H1 (cell line): ENCODE measurements around the gene ZDHHC1. TPM values are rescaled to one million over a fixed set of nuclear protein-coding genes. Genes with fewer than 3 reads are reported as not detected.

Experiments
- CTCF ChIA-PET: fragments of 300-600 bp; sonication (Branson Sonifier 250); formaldehyde crosslinking; loops from one replicate; lab custom pipeline; 2021; ENCODE audit not compliant: partially characterized antibody; lab: Charles Lee
- POLR2A ChIA-PET: fragments of 300-600 bp; sonication (Branson Sonifier 250); formaldehyde crosslinking; loops from one replicate; lab custom pipeline; 2021; ENCODE audit warnings: inconsistent platforms; ENCODE audit not compliant: partially characterized antibody; lab: Charles Lee
- DNase-seq, 2 experiments: peaks; one replicate each; pipeline versions ENCODE4 v3.0.0 to v3.0.0-alpha.2; 2010 to 2022; ENCODE audit warnings: low spot score in 2 of 2, low read depth in 1 of 2, mixed read lengths in 1 of 2
- FAIRE-seq: peaks from 2 replicates; lab custom pipeline; 2011; peaks lifted over from hg19 to GRCh38; lab: Jason Lieb, UNC
- H2AFZ ChIP-seq: 2 replicates; pipeline ENCODE4 v1.8.1; 2012; ENCODE audit warnings: low read length, inconsistent platforms
- H2AK5ac ChIP-seq: 2 replicates; pipeline ENCODE4 v1.6.1; 2013; ENCODE audit warnings: low read depth, low read length
- H2BK120ac ChIP-seq: replicated peaks from 2 replicates; pipeline ENCODE3; 2013; ENCODE audit warnings: low read depth, low read length, inconsistent platforms
- H2BK12ac ChIP-seq: 2 replicates; pipeline ENCODE4 v1.6.1; 2013; ENCODE audit warnings: low read depth, low read length
- H2BK15ac ChIP-seq: 2 replicates; pipeline ENCODE4 v1.6.1; 2013; ENCODE audit warnings: low read length
- H2BK20ac ChIP-seq: 2 replicates; pipeline ENCODE4 v1.6.1; 2013; ENCODE audit warnings: low read length
- H2BK5ac ChIP-seq: 2 replicates; pipeline ENCODE4 v1.6.1; 2013; ENCODE audit warnings: low read depth, low read length
- H3K14ac ChIP-seq: 2 replicates; pipeline ENCODE4 v1.6.1; 2013; ENCODE audit warnings: inconsistent platforms; ENCODE audit not compliant: insufficient read length
- H3K18ac ChIP-seq: 2 replicates; pipeline ENCODE4 v1.6.1; 2013; ENCODE audit warnings: low read length; ENCODE audit errors: extremely low read depth
- H3K23ac ChIP-seq: 2 replicates; pipeline ENCODE4 v1.6.1; 2013; ENCODE audit warnings: inconsistent platforms; ENCODE audit not compliant: insufficient read length
- H3K23me2 ChIP-seq: 2 replicates; pipeline ENCODE4 v1.6.1; 2013; ENCODE audit warnings: low read depth, low read length
- H3K27ac ChIP-seq: 2 replicates; pipeline ENCODE4 v1.6.1; 2011; ENCODE audit warnings: low read depth, low read length, inconsistent platforms
- H3K27me3 ChIP-seq, 4 experiments: replicated peaks in 1 of 4; 1 replicate in 1 of 4; 2 replicates in 3 of 4; pipeline versions ENCODE4 v1.6.1 to v1.8.1; 2011 to 2013; ENCODE audit warnings: low read length in 3 of 4, mild to moderate bottlenecking in 3 of 4, inconsistent platforms in 2 of 4, mixed read lengths in 2 of 4, moderate library complexity in 1 of 4; ENCODE audit not compliant: control insufficient read depth in 3 of 4, insufficient read depth in 3 of 4; ENCODE audit errors: extremely low read depth in 1 of 4
- H3K36me3 ChIP-seq, 4 experiments: 2 replicates each; pipeline versions ENCODE4 v1.6.1 to v1.8.1; 2011 to 2013; ENCODE audit warnings: mild to moderate bottlenecking in 4 of 4, low read length in 3 of 4, moderate library complexity in 2 of 4, control low read depth in 1 of 4, inconsistent platforms in 1 of 4; ENCODE audit not compliant: insufficient read depth in 4 of 4, control insufficient read depth in 2 of 4
- H3K4ac ChIP-seq: replicated peaks from 2 replicates; pipeline ENCODE3; 2013; ENCODE audit warnings: low read length, low read depth, mixed read lengths, inconsistent platforms; ENCODE audit not compliant: insufficient read length
- H3K4me1 ChIP-seq, 4 experiments: replicated peaks in 1 of 4; 1 replicate in 1 of 4; 2 replicates in 3 of 4; pipeline versions ENCODE4 v1.6.1 to v1.8.1; 2011 to 2013; ENCODE audit warnings: low read length in 3 of 4, inconsistent platforms in 2 of 4, mixed read lengths in 1 of 4; ENCODE audit not compliant: insufficient read depth in 4 of 4, control insufficient read depth in 3 of 4
- H3K4me2 ChIP-seq, 2 experiments: 2 replicates each; pipeline versions ENCODE4 v1.6.1 to v1.8.1; 2011 to 2013; ENCODE audit warnings: low read depth in 2 of 2, low read length in 2 of 2, control low read depth in 1 of 2, inconsistent platforms in 1 of 2, mild to moderate bottlenecking in 1 of 2; ENCODE audit not compliant: insufficient read depth in 1 of 2
- H3K4me3 ChIP-seq, 4 experiments: fragments of 200-600, 300-600 bp in 1 of 4; sonication (generic), shearing (Covaris generic), sonication (Bioruptor Twin) in 1 of 4; 2 replicates each; pipeline versions ENCODE4 v1.5.1 to v1.8.1; 2011 to 2016; ENCODE audit warnings: low read length in 4 of 4, low read depth in 3 of 4, control low read depth in 2 of 4, inconsistent platforms in 2 of 4, mild to moderate bottlenecking in 2 of 4, mixed read lengths in 1 of 4, moderate library complexity in 1 of 4; ENCODE audit not compliant: insufficient read depth in 2 of 4; ENCODE audit errors: extremely low read depth in 1 of 4
- H3K56ac ChIP-seq: replicated peaks from 2 replicates; pipeline ENCODE3; 2013; ENCODE audit warnings: low read depth, mild to moderate bottlenecking, mixed read lengths, low read length, inconsistent platforms; ENCODE audit not compliant: insufficient read length
- H3K79me1 ChIP-seq: 2 replicates; pipeline ENCODE4 v1.6.1; 2013; ENCODE audit warnings: low read depth, low read length, control low read depth
- H3K79me2 ChIP-seq, 2 experiments: 2 replicates each; pipeline versions ENCODE4 v1.6.1 to v1.8.1; 2012 to 2013; ENCODE audit warnings: low read length in 2 of 2, mild to moderate bottlenecking in 2 of 2, inconsistent platforms in 1 of 2; ENCODE audit not compliant: insufficient read depth in 2 of 2, control insufficient read depth in 1 of 2
- H3K9ac ChIP-seq, 4 experiments: replicated peaks in 1 of 4; 1 replicate in 1 of 4; 2 replicates in 3 of 4; pipeline versions ENCODE4 v1.6.1 to v1.8.1; 2011 to 2013; ENCODE audit warnings: low read depth in 3 of 4, low read length in 3 of 4, control low read depth in 2 of 4, mild to moderate bottlenecking in 2 of 4, moderate library complexity in 2 of 4, inconsistent platforms in 1 of 4; ENCODE audit errors: extremely low read depth in 1 of 4
- H3K9me3 ChIP-seq, 2 experiments: 2 replicates each; pipeline versions ENCODE4 v1.6.1 to v1.8.1; 2012 to 2013; ENCODE audit warnings: mild to moderate bottlenecking in 2 of 2, moderate library complexity in 2 of 2, control low read depth in 1 of 2, inconsistent platforms in 1 of 2, low read depth in 1 of 2, low read length in 1 of 2, mixed read lengths in 1 of 2; ENCODE audit not compliant: insufficient read depth in 2 of 2
- H4K20me1 ChIP-seq, 2 experiments: replicated peaks in 1 of 2; 2 replicates each; pipeline versions ENCODE3 to v1.8.1; 2011 to 2013; ENCODE audit warnings: inconsistent platforms in 2 of 2, low read length in 2 of 2, mild to moderate bottlenecking in 1 of 2; ENCODE audit not compliant: insufficient read depth in 2 of 2, control insufficient read depth in 1 of 2
- H4K5ac ChIP-seq: 2 replicates; pipeline ENCODE4 v1.6.1; 2013; ENCODE audit warnings: low read length, low read depth, mixed read lengths, inconsistent platforms; ENCODE audit not compliant: insufficient read length
- H4K8ac ChIP-seq: 2 replicates; pipeline ENCODE4 v1.8.0; 2013; ENCODE audit warnings: mild to moderate bottlenecking, moderate library complexity, low read length, inconsistent platforms; ENCODE audit not compliant: insufficient read depth; ENCODE audit errors: extremely low read depth
- H4K91ac ChIP-seq: replicated peaks from 2 replicates; pipeline ENCODE3; 2013; ENCODE audit warnings: low read length, mixed read lengths, inconsistent platforms; ENCODE audit not compliant: insufficient read length
- CTBP2 ChIP-seq: IDR thresholded peaks from 2 replicates; pipeline ENCODE4 v1.7.0; 2011; ENCODE audit warnings: borderline replicate concordance, mild to moderate bottlenecking, moderate library complexity, mixed read lengths, low read length; ENCODE audit not compliant: insufficient read depth, insufficient read length
- KDM4A ChIP-seq: IDR thresholded peaks from one replicate; pipeline ENCODE4 v1.7.1; 2012; ENCODE audit warnings: low read depth, mild to moderate bottlenecking, moderate library complexity, low read length, inconsistent platforms; ENCODE audit not compliant: severe bottlenecking
- WGBS, 2 experiments: shearing (Covaris generic) in 1 of 2; methylation state at CpG; one replicate each; pipeline versions ENCODE4 v1.1.6 to v1.1.7; 2013 to 2015; ENCODE audit warnings: low lambda C conversion rate in 2 of 2, mixed read lengths in 2 of 2, inconsistent platforms in 1 of 2, low coverage in 1 of 2, missing lambda C conversion rate in 1 of 2; ENCODE audit not compliant: insufficient replicate concordance in 2 of 2, insufficient coverage in 1 of 2, insufficient read length in 1 of 2; ENCODE audit errors: extremely low coverage in 1 of 2, missing lambda C conversion rate in 1 of 2; 5-methylcytosine and 5-hydroxymethylcytosine counted together
- polyA plus RNA-seq, 7 experiments: library from polyadenylated mRNA; depleted of rRNA in 3 of 7; stranded (reverse) in 5 of 7; unstranded in 2 of 7; fragments of >200 nt in 5 of 7; fragments of 200-250 nt in 2 of 7; gene quantifications; 1 replicate in 5 of 7; 2 replicates in 1 of 7; 4 replicates in 1 of 7; pipeline versions ENCODE4 v1.2.1 to v1.2.3, GENCODE V29; 2011 to 2013; ENCODE audit warnings: missing spikeins in 2 of 7, mixed read lengths in 2 of 7
- total RNA-seq: library from RNA; stranded (reverse); fragmentation: NEBNext Ultra II Directional; extraction: Animal tissue kit (Norgen Biotek cat#: 25700); gene quantifications from 2 replicates; pipeline ENCODE4 v1.2.1, GENCODE V29; 2021

Gene ZDHHC1
- total and polyA plus RNA-seq, 2 of the 8 experiments (the other 6 are each of a cell fraction or from before 2014, with no cell fraction given) = 3.1 to 4.9 TPM

- peak overlapping the region; percentile 32; the same call in 1 of the 2 replicates for H3K18ac ChIP-seq
- TF ChIP-seq KDM4A (peak; percentile 19), CTBP2 (no peak)
- H2BK5ac ChIP-seq = no peak overlapping the region
- no peaks in the 10 kb centered on the region for H3K36me3 ChIP-seq
- H3K23ac ChIP-seq = no peak overlapping the region
- peak overlapping the region; percentile 13 to 58 (median 39); a peak in 7 of 8 replicates for H3K4me3 ChIP-seq
- ChIA-PET CTCF (interaction anchor here (0.9 to 32.4 kb wide), 20 partner anchors 9 to 398 kb away, joined by 3 to 476 read pairs (median 5); partner anchors contain the start of genes KCTD19, LRRC36 and ZDHHC1), POLR2A (interaction anchor here (0.5 to 1.7 kb wide), 4 partner anchors 10 to 183 kb away, joined by 3 to 12 read pairs (median 4); no protein-coding TSS in a partner anchor)
- no peak overlapping the region for H3K56ac ChIP-seq
- no peak overlapping the region for H2BK15ac ChIP-seq
- H3K4me2 ChIP-seq = peak overlapping the region; percentile 56 to 86
- H4K5ac ChIP-seq = no peak overlapping the region
- peaks cover 0 to 35% (median 23%) of the 10 kb centered on the region in 4 experiments; a peak in 6 of 7 replicates for H3K4me1 ChIP-seq
- peak overlapping the region; percentile 11; the same call in 1 of the 2 replicates for H4K8ac ChIP-seq
- no peak overlapping the region for H4K91ac ChIP-seq
- H4K20me1 ChIP-seq = peaks cover 6 to 9% of the 10 kb centered on the region in 2 experiments
- H3K27me3 ChIP-seq = peaks cover 24 to 54% (median 45%) of the 10 kb centered on the region in 4 experiments
- 0 out of 2 replicates have a peak overlapping the region, but pooled peaks have one; percentile 20 for H2BK12ac ChIP-seq
- no peak overlapping the region for H3K14ac ChIP-seq
- DNase-seq (no peak), FAIRE-seq (no peak)
- no peaks in the 10 kb centered on the region; the same call in 1 of the 2 replicates for H3K23me2 ChIP-seq
- H3K27ac ChIP-seq = no peak overlapping the region
- H3K79me1 ChIP-seq = no peaks in the 10 kb centered on the region
- WGBS, 2 experiments = 9% methylated on average over 11 of the region's 20 CpGs; no CpG with 5 or more reads in 1 of the 2 experiments
- H3K9ac ChIP-seq = no peak overlapping the region; a peak in 1 of 7 replicates
- no peaks in the 10 kb centered on the region for H3K9me3 ChIP-seq
- H2AFZ ChIP-seq = no peak overlapping the region
- no peak overlapping the region for H2BK120ac ChIP-seq
- no peak overlapping the region for H2BK20ac ChIP-seq
- H3K4ac ChIP-seq = no peak overlapping the region
- H2AK5ac ChIP-seq = no peak overlapping the region
- H3K79me2 ChIP-seq = no peaks in the 10 kb centered on the region
Observed at GRCh38 chr16:67393788-67394154, 22.5 kb downstream of the ZDHHC1 start.
